Suprapubic skin (tissue), 4 donors: ENCODE data around the gene CKLF. TPM values are rescaled to one million over a fixed set of nuclear protein-coding genes. Genes with fewer than 3 reads are reported as not detected.

Experiments
- DNase-seq, 2 donors: peaks; one replicate each; pipeline ENCODE4 v3.0.0-alpha.2; 2019; ENCODE audit warnings: low spot score in 2 of 2
- H3K27ac ChIP-seq: fragments of 200-600 bp; sonication (generic); one replicate; pipeline ENCODE4 v1.5.1; 2019
- H3K27me3 ChIP-seq: fragments of 200-600 bp; sonication (generic); one replicate; pipeline ENCODE4 v1.5.1; 2019
- H3K36me3 ChIP-seq: fragments of 200-600 bp; sonication (generic); one replicate; pipeline ENCODE4 v1.5.1; 2019
- H3K4me1 ChIP-seq: fragments of 200-600 bp; sonication (generic); one replicate; pipeline ENCODE4 v1.5.1; 2019
- H3K4me3 ChIP-seq: fragments of 200-600 bp; sonication (generic); one replicate; pipeline ENCODE4 v1.5.1; 2019; ENCODE audit warnings: mild to moderate bottlenecking
- H3K9me3 ChIP-seq: fragments of 200-600 bp; sonication (generic); one replicate; pipeline ENCODE4 v1.5.1; 2019
- EP300 ChIP-seq: sonication (generic); formaldehyde crosslinking; IDR thresholded peaks from one replicate; pipeline ENCODE4 v1.6.1; 2017; ENCODE audit warnings: antibody characterized with exemption
- POLR2A ChIP-seq, 2 donors: fragments of 450-650 bp; IDR thresholded peaks; one replicate each; pipeline ENCODE4 v1.6.1; 2017; ENCODE audit warnings: antibody characterized with exemption in 2 of 2, mild to moderate bottlenecking in 2 of 2, moderate library complexity in 2 of 2
- POLR2AphosphoS5 ChIP-seq, 3 donors: sonication (generic); formaldehyde crosslinking; IDR thresholded peaks; one replicate each; pipeline ENCODE4 v1.6.1; 2017; ENCODE audit warnings: antibody characterized with exemption in 3 of 3
- WGBS: methylation state at CpG from one replicate; pipeline ENCODE4 v1.1.5; 2018; 5-methylcytosine and 5-hydroxymethylcytosine counted together
- total RNA-seq, 4 donors: library from RNA; depleted of rRNA; stranded (reverse); fragments of >200 nt; gene quantifications; one replicate each; pipeline ENCODE4 v1.1.0, GENCODE V29; 2016
- TF ChIP-seq, protein P1 (sequence below), 2 donors: fragments of 200-600 bp in 1 of 2; fragments of 450-650 bp in 1 of 2; sonication (generic) in 1 of 2; IDR thresholded peaks; one replicate each; pipeline ENCODE4 v1.5.1; 2016 to 2019; ENCODE audit warnings: antibody characterized with exemption in 2 of 2, mild to moderate bottlenecking in 1 of 2, moderate library complexity in 1 of 2

Gene CKLF
- total RNA-seq, 4 donors from 2014 or later = 15.4 to 33.7 (median 21.4) TPM

DNA sequence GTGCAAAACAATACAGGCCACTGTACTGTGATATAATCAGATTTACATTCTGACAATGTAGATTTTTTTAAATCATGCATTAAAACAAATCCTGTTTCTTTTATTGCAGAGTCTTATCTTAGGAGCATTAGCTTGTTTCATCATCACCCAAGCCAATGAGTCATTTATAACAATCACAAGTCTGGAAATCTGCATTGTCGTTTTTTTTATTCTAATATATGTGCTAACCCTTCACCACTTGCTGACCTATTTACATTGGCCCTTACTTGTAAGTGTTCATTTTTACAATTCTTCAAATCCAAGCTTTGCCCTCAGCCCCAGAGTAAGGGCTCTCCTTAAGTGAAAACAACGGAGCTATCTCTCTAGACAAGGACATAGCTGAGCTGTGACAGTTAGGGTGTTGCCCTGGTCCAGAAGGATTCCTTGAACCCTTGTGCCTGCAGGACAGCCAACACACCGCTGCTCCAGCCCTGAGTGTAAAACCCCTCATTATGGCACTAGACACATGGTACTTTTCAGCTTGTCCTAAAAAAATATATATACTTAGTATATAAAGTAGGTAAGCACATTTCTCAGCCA is 17.5 kb downstream of the CKLF start:
- H3K27me3 ChIP-seq = no peaks in the 10 kb centered on the region
- DNase-seq = no peak
- WGBS = 64% methylated on average over 3 of the region's 3 CpGs
- no peaks in the 10 kb centered on the region for H3K9me3 ChIP-seq
- no peak overlapping the region for H3K4me3 ChIP-seq
- H3K36me3 ChIP-seq = peaks cover 20% of the 10 kb centered on the region
- peaks cover 11% of the 10 kb centered on the region for H3K4me1 ChIP-seq
- TF ChIP-seq EP300 = no peak
- TF ChIP-seq, protein P1, sequence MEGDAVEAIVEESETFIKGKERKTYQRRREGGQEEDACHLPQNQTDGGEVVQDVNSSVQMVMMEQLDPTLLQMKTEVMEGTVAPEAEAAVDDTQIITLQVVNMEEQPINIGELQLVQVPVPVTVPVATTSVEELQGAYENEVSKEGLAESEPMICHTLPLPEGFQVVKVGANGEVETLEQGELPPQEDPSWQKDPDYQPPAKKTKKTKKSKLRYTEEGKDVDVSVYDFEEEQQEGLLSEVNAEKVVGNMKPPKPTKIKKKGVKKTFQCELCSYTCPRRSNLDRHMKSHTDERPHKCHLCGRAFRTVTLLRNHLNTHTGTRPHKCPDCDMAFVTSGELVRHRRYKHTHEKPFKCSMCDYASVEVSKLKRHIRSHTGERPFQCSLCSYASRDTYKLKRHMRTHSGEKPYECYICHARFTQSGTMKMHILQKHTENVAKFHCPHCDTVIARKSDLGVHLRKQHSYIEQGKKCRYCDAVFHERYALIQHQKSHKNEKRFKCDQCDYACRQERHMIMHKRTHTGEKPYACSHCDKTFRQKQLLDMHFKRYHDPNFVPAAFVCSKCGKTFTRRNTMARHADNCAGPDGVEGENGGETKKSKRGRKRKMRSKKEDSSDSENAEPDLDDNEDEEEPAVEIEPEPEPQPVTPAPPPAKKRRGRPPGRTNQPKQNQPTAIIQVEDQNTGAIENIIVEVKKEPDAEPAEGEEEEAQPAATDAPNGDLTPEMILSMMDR (IDR thresholded peaks at IDR 0.05) = no peak
- TF ChIP-seq POLR2A (IDR thresholded peaks at IDR 0.05) = no peak
- no peak for TF ChIP-seq POLR2AphosphoS5 (IDR thresholded peaks at IDR 0.05)
- H3K27ac ChIP-seq = no peak overlapping the region

DNA sequence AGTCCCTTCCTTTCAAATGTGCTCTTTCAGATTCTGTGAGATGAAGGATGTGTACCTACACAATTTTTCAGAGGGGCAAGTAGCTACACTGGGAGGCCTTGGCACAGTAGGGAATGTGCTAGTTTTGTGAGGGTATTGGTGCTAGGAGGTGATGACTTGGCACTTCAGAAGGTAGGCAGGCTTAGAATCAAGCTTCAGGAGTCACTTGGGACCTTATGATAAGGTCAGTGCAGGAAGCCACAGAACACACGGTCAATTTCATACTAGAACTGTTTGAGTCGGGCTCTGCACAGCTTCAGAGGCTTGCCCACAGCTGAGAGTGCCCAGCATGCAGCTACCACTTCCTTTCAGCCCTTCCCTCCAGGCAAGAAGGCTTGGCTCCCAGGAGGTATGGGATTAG is 20.0 kb downstream of the CKLF start:
- 74% methylated on average over 2 of the region's 2 CpGs for WGBS
- Histone ChIP-seq H3K36me3 (no peaks in the 10 kb centered on the region), H3K27me3 (no peaks in the 10 kb centered on the region), H3K27ac (no peak overlapping the region), H3K4me1 (peaks cover 11% of the 10 kb centered on the region), H3K9me3 (no peaks in the 10 kb centered on the region), H3K4me3 (no peak overlapping the region)
- no peak for TF ChIP-seq EP300
- DNase-seq = no peak

- H3K36me3 ChIP-seq = no peaks in the 10 kb centered on the region
- H3K27me3 ChIP-seq = peaks cover 3% of the 10 kb centered on the region
- no peaks in the 10 kb centered on the region for H3K9me3 ChIP-seq
- no peak for DNase-seq
- H3K27ac ChIP-seq = no peak overlapping the region
- 93% methylated on average over 1 of the region's 1 CpG for WGBS
- no peak for TF ChIP-seq POLR2AphosphoS5 (IDR thresholded peaks at IDR 0.05)
- TF ChIP-seq, protein P1 (IDR thresholded peaks at IDR 0.05) = no peak
- TF ChIP-seq EP300 = no peak
- TF ChIP-seq POLR2A (IDR thresholded peaks at IDR 0.05) = no peak
- H3K4me3 ChIP-seq = no peak overlapping the region
- peaks cover 18% of the 10 kb centered on the region for H3K4me1 ChIP-seq
Measured at GRCh38 chr16:66574081-66574480, 21.7 kb downstream of the CKLF start.

- TF ChIP-seq, protein P1 (IDR thresholded peaks at IDR 0.05) = no peak
- TF ChIP-seq EP300 (no peak), POLR2A (IDR thresholded peaks at IDR 0.05) (no peak)
Measured at GRCh38 chr16:66574531-66574930, 22.2 kb downstream of the CKLF start.

GRCh38 chr16:66575060-66575459 is 22.7 kb downstream of the CKLF start:
- H3K9me3 ChIP-seq = no peaks in the 10 kb centered on the region
- TF ChIP-seq EP300 (no peak), POLR2AphosphoS5 (IDR thresholded peaks at IDR 0.05) (no peak), POLR2A (IDR thresholded peaks at IDR 0.05) (no peak)
- TF ChIP-seq, protein P1 (IDR thresholded peaks at IDR 0.05) = no peak
- peaks cover 13% of the 10 kb centered on the region for H3K4me1 ChIP-seq
- H3K27ac ChIP-seq = no peak overlapping the region
- DNase-seq = no peak
- WGBS = 90% methylated on average over 3 of the region's 3 CpGs
- H3K4me3 ChIP-seq = no peak overlapping the region
- H3K27me3 ChIP-seq = peaks cover 5% of the 10 kb centered on the region
- no peaks in the 10 kb centered on the region for H3K36me3 ChIP-seq

More at GRCh38 chr16:66574531-66574930, 22.2 kb downstream of the CKLF start:
- H3K4me3 ChIP-seq = no peak overlapping the region
- no peak for DNase-seq
- H3K4me1 ChIP-seq = peaks cover 18% of the 10 kb centered on the region
- H3K27me3 ChIP-seq = peaks cover 5% of the 10 kb centered on the region
- no peak overlapping the region for H3K27ac ChIP-seq
- WGBS = 96% methylated on average over 3 of the region's 3 CpGs
- H3K36me3 ChIP-seq = no peaks in the 10 kb centered on the region
- no peaks in the 10 kb centered on the region for H3K9me3 ChIP-seq

DNA sequence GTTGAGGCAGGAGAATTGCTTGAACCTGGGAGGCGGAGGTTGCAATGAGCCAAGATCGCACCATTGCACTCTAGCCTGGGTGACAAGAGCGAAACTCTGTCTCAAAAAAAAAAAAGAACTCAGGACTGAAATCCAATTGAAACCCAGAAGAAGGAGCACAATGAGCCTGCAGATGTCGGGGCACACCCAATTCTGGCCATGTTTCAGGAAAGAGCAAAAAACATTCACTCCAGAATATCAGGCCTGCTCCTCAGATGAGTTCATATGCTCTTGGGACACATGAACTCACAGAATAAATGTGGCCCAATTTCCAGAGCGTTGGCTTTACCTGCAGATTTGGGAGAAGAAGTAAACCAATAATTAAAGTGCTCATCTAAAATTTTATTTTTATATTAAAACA is 23.9 kb downstream of the CKLF start:
- no peak for TF ChIP-seq POLR2AphosphoS5 (IDR thresholded peaks at IDR 0.05)
- TF ChIP-seq POLR2A (IDR thresholded peaks at IDR 0.05) = no peak
- TF ChIP-seq, protein P1 (IDR thresholded peaks at IDR 0.05) = no peak
- TF ChIP-seq EP300 = no peak
- 63% methylated on average over 5 of the region's 5 CpGs for WGBS
- H3K36me3 ChIP-seq = no peaks in the 10 kb centered on the region
- H3K4me3 ChIP-seq = no peak overlapping the region
- DNase-seq = no peak
- peaks cover 5% of the 10 kb centered on the region for H3K27me3 ChIP-seq
- no peak overlapping the region for H3K27ac ChIP-seq
- H3K4me1 ChIP-seq = peaks cover 11% of the 10 kb centered on the region
- no peaks in the 10 kb centered on the region for H3K9me3 ChIP-seq
